Kidney epithelial cell (primary cell): Measurements from ENCODE around the gene PYGL. TPM values are rescaled to one million over a fixed set of nuclear protein-coding genes. Genes with fewer than 3 reads are reported as not detected.
"Not testable (repeated sequence)": the region's sequence is repeated elsewhere in the genome, so short reads cannot be mapped to it uniquely, and the experiment has no call there.

Experiments used
- DNase-seq: peaks from one replicate; pipeline ENCODE4 v3.0.0-alpha.2; 2010; ENCODE audit warnings: low read depth
- H3K27me3 ChIP-seq: 2 replicates; pipeline ENCODE4 v1.6.0; 2011; ENCODE audit warnings: low read length; ENCODE audit not compliant: control insufficient read depth, insufficient read depth
- H3K36me3 ChIP-seq: 2 replicates; pipeline ENCODE4 v1.5.1; 2011; ENCODE audit warnings: low read length; ENCODE audit not compliant: control insufficient read depth, insufficient read depth
- H3K4me3 ChIP-seq: 2 replicates; pipeline ENCODE4 v1.5.1; 2011; ENCODE audit warnings: low read depth, mild to moderate bottlenecking, control low read depth, low read length
- CTCF ChIP-seq: IDR thresholded peaks from 2 replicates; pipeline ENCODE4 v1.5.1; 2011; ENCODE audit warnings: mild to moderate bottlenecking, moderate library complexity, low read length, control low read depth, inconsistent platforms; ENCODE audit not compliant: insufficient read depth, poor library complexity, severe bottlenecking
- total RNA-seq: library from RNA; depleted of rRNA; stranded (reverse); fragments of >200 nt; gene quantifications from 2 replicates; pipeline ENCODE4 v1.2.3, GENCODE V29; 2015

The PYGL gene
- total RNA-seq, 1 donor from 2014 or later = 41.1 TPM

- Histone ChIP-seq H3K36me3 (no peaks in the 10 kb centered on the region), H3K4me3 (no peak overlapping the region), H3K27me3 (no peaks in the 10 kb centered on the region)
- DNase-seq = no peak
- no peak for TF ChIP-seq CTCF
Observed at GRCh38 chr14:50948205-50948604, 3.9 kb upstream of the PYGL start.

- Histone ChIP-seq H3K36me3 (no peaks in the 10 kb centered on the region), H3K4me3 (no peak overlapping the region), H3K27me3 (no peaks in the 10 kb centered on the region)
- no peak for TF ChIP-seq CTCF
- DNase-seq = no peak
Observed at GRCh38 chr14:50947446-50947845, 3.2 kb upstream of the PYGL start.

GRCh38 chr14:50946234-50946935 is 2.1 kb upstream of the PYGL start:
- Histone ChIP-seq H3K4me3 (no peak overlapping the region), H3K36me3 (no peaks in the 10 kb centered on the region), H3K27me3 (no peaks in the 10 kb centered on the region)
- DNase-seq = no peak
- TF ChIP-seq CTCF = no peak

GRCh38 chr14:50944647-50945413 is 547 bp upstream of the PYGL start:
- Histone ChIP-seq H3K27me3 (no peaks in the 10 kb centered on the region), H3K36me3 (no peaks in the 10 kb centered on the region), H3K4me3 (peak overlapping the region; percentile 54)
- TF ChIP-seq CTCF = no peak
- DNase-seq = no peak

- TF ChIP-seq CTCF = no peak
- H3K4me3 ChIP-seq = peak overlapping the region; percentile 54
- no peaks in the 10 kb centered on the region for H3K36me3 ChIP-seq
- no peak for DNase-seq
- H3K27me3 ChIP-seq = no peaks in the 10 kb centered on the region
Observed at GRCh38 chr14:50943261-50943942, 881 bp downstream of the PYGL start.

DNA sequence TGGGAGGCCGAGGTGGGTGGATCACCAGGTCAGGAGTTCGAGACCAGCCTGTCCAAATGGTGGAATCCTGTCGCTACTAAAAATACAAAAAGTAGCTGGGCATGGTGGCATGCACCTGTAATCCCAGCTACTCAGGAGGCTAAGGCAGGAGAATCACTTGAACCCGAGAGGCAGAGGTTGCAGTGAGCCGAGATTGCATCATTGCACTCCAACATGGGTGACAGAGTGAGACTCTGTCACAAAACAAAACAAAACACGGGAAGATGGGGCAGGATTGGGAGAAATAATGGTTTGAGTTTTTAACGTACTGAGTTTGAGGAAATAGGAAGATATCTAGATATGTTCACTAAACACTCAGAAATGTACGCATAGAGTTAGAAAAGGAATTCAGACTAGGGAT is 2.6 kb downstream of the PYGL start:
- H3K4me3 ChIP-seq, H3K27me3 ChIP-seq, H3K36me3 ChIP-seq, DNase-seq: not testable (repeated sequence)
